Progenitor cell of endocrine pancreas (in vitro differentiated cells): ENCODE data around the gene JPT1. TPM values are rescaled to one million over a fixed set of nuclear protein-coding genes. Genes with fewer than 3 reads are reported as not detected.

Source experiments
- DNase-seq: peaks from one replicate; pipeline ENCODE4 v3.0.0; 2021; ENCODE audit warnings: low spot score; ENCODE audit not compliant: unreplicated experiment
- H3K27ac Mint-ChIP-seq: 2 replicates; pipeline ENCODE4 v1.8.0; 2021; ENCODE audit warnings: mild to moderate bottlenecking, moderate library complexity, mixed read lengths
- H3K27me3 Mint-ChIP-seq: 2 replicates; pipeline ENCODE4 v1.8.0; 2021; ENCODE audit warnings: mixed read lengths
- H3K36me3 Mint-ChIP-seq: 2 replicates; pipeline ENCODE4 v1.8.0; 2022; ENCODE audit warnings: mixed read lengths; ENCODE audit not compliant: insufficient read depth
- H3K4me1 Mint-ChIP-seq: 2 replicates; pipeline ENCODE4 v1.8.0; 2021; ENCODE audit warnings: low read depth, mixed read lengths
- H3K4me3 Mint-ChIP-seq: 2 replicates; pipeline ENCODE4 v1.8.0; 2021; ENCODE audit warnings: low read depth, mild to moderate bottlenecking, moderate library complexity, mixed read lengths
- H3K9me3 Mint-ChIP-seq: 2 replicates; pipeline ENCODE4 v1.8.0; 2021; ENCODE audit warnings: low read depth, mixed read lengths
- total RNA-seq: library from RNA; stranded (reverse); gene quantifications from 2 replicates; pipeline ENCODE4 v1.2.1, GENCODE V29; 2021
- TF ChIP-seq, protein P1 (sequence below): fragments of 200-600 bp; sonication (generic); IDR thresholded peaks from one replicate; pipeline ENCODE4 v1.5.0; 2021; ENCODE audit warnings: antibody characterized with exemption, mild to moderate bottlenecking; ENCODE audit not compliant: unreplicated experiment

JPT1 gene
- total RNA-seq, 1 donor from 2014 or later: 202 TPM

DNA sequence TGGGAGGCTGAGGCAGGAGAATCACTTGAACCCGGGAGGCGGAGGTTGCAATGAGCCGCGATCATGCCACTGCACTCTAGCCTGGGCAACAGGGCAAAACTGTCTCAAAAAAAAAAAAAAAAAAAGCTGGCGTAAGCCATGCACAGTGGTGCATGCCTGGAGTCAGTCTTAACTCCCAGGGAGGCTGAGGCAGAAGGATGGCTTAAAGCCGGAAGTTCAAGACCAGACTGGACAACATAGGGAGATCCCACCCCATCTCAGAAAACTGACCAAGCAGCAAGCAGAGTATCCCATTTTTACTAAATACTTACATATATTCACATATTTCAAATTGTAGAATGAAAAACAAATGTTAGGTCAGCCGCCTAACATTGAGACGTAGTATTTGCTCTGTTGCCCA is 27.4 kb downstream of the JPT1 start:
- TF ChIP-seq, protein P1, sequence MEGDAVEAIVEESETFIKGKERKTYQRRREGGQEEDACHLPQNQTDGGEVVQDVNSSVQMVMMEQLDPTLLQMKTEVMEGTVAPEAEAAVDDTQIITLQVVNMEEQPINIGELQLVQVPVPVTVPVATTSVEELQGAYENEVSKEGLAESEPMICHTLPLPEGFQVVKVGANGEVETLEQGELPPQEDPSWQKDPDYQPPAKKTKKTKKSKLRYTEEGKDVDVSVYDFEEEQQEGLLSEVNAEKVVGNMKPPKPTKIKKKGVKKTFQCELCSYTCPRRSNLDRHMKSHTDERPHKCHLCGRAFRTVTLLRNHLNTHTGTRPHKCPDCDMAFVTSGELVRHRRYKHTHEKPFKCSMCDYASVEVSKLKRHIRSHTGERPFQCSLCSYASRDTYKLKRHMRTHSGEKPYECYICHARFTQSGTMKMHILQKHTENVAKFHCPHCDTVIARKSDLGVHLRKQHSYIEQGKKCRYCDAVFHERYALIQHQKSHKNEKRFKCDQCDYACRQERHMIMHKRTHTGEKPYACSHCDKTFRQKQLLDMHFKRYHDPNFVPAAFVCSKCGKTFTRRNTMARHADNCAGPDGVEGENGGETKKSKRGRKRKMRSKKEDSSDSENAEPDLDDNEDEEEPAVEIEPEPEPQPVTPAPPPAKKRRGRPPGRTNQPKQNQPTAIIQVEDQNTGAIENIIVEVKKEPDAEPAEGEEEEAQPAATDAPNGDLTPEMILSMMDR: no peak
- H3K4me3 Mint-ChIP-seq: no peak overlapping the region
- H3K27ac Mint-ChIP-seq: no peak overlapping the region
- no peak for DNase-seq
- no peaks in the 10 kb centered on the region for H3K27me3 Mint-ChIP-seq
- H3K9me3 Mint-ChIP-seq: no peaks in the 10 kb centered on the region
- peaks cover 3% of the 10 kb centered on the region for H3K36me3 Mint-ChIP-seq
- peaks cover 4% of the 10 kb centered on the region for H3K4me1 Mint-ChIP-seq

DNA sequence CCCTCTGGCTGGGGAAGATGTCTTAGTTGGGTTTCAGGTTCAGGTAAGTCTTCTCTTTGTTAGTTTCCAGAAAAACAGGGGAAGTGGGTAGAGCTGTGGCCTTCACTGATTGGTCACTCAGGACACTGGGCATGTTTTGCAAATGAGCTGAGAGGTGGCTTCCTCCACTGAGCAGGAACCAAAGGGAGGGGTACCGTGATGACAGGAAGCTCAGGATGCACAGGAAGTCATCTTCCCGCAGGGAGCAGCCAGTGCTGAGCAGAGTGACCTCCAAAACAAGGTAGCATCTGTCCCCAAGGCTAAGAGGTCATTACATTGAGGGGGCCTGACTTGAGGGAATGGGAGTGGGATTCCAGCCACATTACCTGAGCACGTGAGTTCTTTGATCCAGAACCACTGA is 28.3 kb downstream of the JPT1 start:
- Mint-ChIP-seq H3K27ac (no peak overlapping the region), H3K9me3 (no peaks in the 10 kb centered on the region), H3K4me3 (no peak overlapping the region), H3K27me3 (no peaks in the 10 kb centered on the region), H3K36me3 (peaks cover 4% of the 10 kb centered on the region), H3K4me1 (peaks cover 4% of the 10 kb centered on the region)
- TF ChIP-seq, protein P1: no peak
- DNase-seq: no peak

DNA sequence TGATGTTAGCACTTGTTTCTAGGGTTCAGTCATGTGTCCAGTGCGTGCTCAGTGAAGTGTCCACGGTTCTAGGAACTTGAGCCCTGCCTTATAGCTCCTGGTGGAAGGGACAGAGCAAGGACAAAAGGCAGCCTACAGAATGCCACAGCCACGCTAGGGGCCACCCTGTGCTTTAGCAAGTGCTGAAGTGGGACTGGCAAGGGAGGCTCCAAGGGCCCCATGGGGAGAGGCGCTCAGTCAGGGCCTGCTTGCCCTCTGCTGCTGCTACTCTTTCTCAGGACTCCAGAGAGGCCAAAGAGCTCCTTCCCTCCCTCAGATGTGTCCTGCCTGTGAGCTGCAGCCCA is 29.5 kb downstream of the JPT1 start:
- no peak overlapping the region for H3K4me3 Mint-ChIP-seq
- H3K9me3 Mint-ChIP-seq: no peaks in the 10 kb centered on the region
- no peak for DNase-seq
- TF ChIP-seq, protein P1: no peak
- H3K27ac Mint-ChIP-seq: no peak overlapping the region
- H3K36me3 Mint-ChIP-seq: peaks cover 9% of the 10 kb centered on the region
- H3K4me1 Mint-ChIP-seq: no peaks in the 10 kb centered on the region
- no peaks in the 10 kb centered on the region for H3K27me3 Mint-ChIP-seq

DNA sequence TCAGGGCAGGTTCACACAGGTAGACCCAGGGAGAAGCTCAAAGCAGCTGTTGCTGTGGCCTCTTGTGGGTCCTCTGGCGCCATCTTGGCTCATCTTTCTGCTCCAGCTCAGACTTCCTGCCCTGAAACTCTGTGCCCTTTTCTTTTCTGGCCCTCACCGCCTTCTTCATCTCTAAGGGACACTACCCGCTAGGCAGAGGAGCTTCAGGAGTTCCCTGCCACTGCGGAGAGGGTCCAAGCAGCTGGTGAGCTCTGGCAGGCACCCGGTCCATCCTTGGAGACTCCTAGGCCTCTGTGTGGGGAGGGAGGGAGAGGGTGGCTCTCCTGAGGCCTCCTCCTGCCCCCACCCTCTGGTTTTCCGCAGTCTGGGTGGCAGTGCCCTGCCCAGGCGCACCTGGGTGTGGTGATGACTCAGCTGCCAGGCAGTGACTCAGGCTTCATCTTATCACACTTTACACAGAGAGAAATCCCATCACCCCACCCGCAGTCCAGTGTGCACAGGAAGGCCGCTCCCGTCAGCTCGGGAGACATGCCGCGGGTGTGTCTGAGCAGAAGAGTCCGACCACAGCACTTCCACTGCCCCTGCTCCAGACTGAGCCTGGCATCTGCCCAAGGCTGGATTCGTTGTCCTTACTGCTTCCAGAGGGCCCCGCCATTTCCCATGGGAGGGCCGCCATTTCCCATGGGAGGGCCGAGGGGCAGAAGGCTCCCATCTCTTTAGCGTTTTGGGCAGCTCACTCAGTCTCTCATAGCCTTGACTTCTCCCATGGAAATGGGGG is 30.1 kb downstream of the JPT1 start:
- H3K36me3 Mint-ChIP-seq: peaks cover 9% of the 10 kb centered on the region

DNA sequence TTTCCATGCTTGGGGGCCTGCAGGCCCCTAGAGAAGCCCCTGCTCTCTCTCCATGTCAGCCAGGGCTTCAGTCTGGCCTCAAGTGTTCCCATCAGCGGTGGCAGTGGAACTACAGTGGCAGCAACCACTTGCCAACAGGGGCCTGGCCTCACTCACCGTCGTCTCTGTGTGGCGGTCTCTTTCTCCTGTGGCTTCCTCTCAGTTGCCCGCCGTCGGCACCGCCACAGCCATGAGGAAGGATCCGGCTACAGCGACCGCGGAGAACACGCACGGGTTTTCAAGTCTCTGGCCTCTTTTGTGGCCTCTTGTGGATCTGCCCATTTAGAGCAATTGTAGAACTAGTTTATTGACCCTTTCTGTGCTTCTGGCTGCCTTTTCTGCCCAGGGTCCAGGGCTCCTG is 36.0 kb downstream of the JPT1 start:
- Mint-ChIP-seq H3K27ac (peak overlapping the region; percentile 59), H3K36me3 (peaks cover 16% of the 10 kb centered on the region), H3K4me1 (peaks cover 5% of the 10 kb centered on the region)

More for the DNA sequence above, 30.1 kb downstream of the JPT1 start:
- Mint-ChIP-seq H3K9me3 (no peaks in the 10 kb centered on the region), H3K27me3 (no peaks in the 10 kb centered on the region), H3K4me3 (no peak overlapping the region), H3K4me1 (no peaks in the 10 kb centered on the region), H3K27ac (peak overlapping the region; percentile 45)
- TF ChIP-seq, protein P1: no peak
- DNase-seq: no peak

More for the DNA sequence above, 36.0 kb downstream of the JPT1 start:
- H3K4me3 Mint-ChIP-seq: no peak overlapping the region
- no peaks in the 10 kb centered on the region for H3K9me3 Mint-ChIP-seq
- TF ChIP-seq, protein P1: no peak
- DNase-seq: no peak
- no peaks in the 10 kb centered on the region for H3K27me3 Mint-ChIP-seq
